Choroid plexus epithelial cell (primary cell): ENCODE data around the gene TRIM40.
"Not testable (repeated sequence)": the region's sequence is repeated elsewhere in the genome, so short reads cannot be mapped to it uniquely, and the experiment has no call there.

ENCODE experiments used
- DNase-seq: peaks from one replicate; pipeline ENCODE4 v3.0.0-alpha.2; 2010; ENCODE audit warnings: low read depth
- H3K4me3 ChIP-seq: 2 replicates; pipeline ENCODE4 v1.5.1; 2011; ENCODE audit warnings: low read depth, mild to moderate bottlenecking, control low read depth, low read length, moderate library complexity
- CTCF ChIP-seq: conservative IDR thresholded peaks from 2 replicates; pipeline ENCODE4 v1.5.1; 2011; ENCODE audit warnings: low read depth, mild to moderate bottlenecking, control low read depth, inconsistent platforms, low read length, moderate library complexity

TRIM40 gene

GRCh38 chr6:30129265-30130178, 6.4 kb upstream of the TRIM40 start:
- no peak for TF ChIP-seq CTCF
- no peak for DNase-seq
- no peak overlapping the region for H3K4me3 ChIP-seq

DNA sequence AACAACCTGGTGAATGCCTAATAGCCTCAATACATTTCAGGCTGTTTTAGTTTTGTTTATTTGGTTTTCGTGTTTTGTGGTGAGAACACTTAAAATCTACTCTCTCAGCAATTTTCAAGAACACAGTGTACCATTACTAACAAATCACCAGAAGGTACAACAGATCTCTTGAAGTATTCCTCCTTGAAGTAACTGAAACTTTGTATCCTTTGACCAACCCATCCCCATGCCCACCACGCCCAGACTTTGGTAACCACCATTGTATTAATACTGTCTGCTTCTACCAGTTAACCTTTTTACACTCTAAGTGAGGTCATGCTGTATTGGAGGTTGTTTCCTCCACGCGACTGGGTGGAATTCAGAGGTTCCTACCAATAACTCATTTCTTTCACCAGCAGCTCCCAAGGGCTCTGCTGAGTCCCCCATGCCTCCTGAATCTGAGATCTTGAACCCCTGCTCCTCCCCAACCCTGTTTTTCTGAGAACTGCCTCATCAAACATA, 5.7 kb upstream of the TRIM40 start:
- TF ChIP-seq CTCF = no peak
- no peak overlapping the region for H3K4me3 ChIP-seq
- DNase-seq = no peak

GRCh38 chr6:30130887-30131862, 4.8 kb upstream of the TRIM40 start:
- TF ChIP-seq CTCF = peak; percentile 100
- peak; percentile 92 for DNase-seq
- H3K4me3 ChIP-seq = no peak overlapping the region

- no peak overlapping the region for H3K4me3 ChIP-seq
- peak; percentile 10 for TF ChIP-seq CTCF
- DNase-seq = no peak
Observed at GRCh38 chr6:30131947-30132497, 3.9 kb upstream of the TRIM40 start.

GRCh38 chr6:30135147-30135546, 793 bp upstream of the TRIM40 start:
- no peak overlapping the region for H3K4me3 ChIP-seq
- no peak for DNase-seq
- no peak for TF ChIP-seq CTCF

DNA sequence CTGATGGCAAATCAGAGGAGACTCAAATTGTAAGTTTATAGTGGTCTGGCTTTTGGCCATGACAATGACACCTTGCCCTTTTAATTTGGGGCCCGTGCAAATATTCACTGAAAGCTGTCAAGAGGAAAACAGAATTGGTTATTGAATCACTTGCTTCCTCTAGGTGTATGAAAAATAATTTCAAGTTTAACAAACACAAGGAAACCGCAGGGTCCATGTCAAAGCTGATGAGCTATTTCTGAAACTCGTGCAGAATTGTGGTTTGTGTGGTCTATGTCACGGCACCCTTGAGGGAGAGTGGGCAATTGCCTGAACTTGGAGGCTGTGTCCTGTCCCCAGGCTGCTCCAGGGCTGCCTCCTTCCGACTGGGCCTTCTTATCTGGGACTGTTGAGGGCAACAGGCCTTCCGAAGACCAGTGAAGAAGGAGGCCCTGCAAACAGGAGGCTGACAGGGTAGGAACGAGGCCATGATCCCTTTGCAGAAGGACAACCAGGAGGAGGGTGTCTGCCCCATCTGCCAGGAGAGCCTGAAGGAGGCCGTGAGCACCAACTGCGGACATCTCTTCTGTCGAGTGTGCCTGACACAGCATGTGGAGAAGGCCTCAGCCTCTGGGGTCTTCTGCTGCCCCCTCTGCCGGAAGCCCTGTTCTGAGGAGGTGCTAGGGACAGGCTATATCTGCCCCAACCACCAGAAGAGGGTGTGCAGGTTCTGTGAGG, 788 bp downstream of the TRIM40 start:
- no peak for TF ChIP-seq CTCF
- no peak for DNase-seq
- no peak overlapping the region for H3K4me3 ChIP-seq

- not testable (repeated sequence) for DNase-seq, H3K4me3 ChIP-seq
Observed at GRCh38 chr6:30140240-30140639, 4.3 kb downstream of the TRIM40 start.
